AG10803 (cell line): Measurements from ENCODE around the gene CDC42BPB.

Experiments used
- DNase-seq: peaks from one replicate; pipeline ENCODE4 v3.0.0; 2010; ENCODE audit warnings: low read depth
- H3K4me3 ChIP-seq: 2 replicates; pipeline ENCODE4 v1.5.1; 2011; ENCODE audit warnings: mild to moderate bottlenecking, low read length, control low read depth
- CTCF ChIP-seq: conservative IDR thresholded peaks from 2 replicates; pipeline ENCODE4 v1.5.1; 2011; ENCODE audit warnings: mild to moderate bottlenecking, low read length, control low read depth, inconsistent platforms

Gene CDC42BPB

GRCh38 chr14:102924632-102925588, 132.4 kb downstream of the CDC42BPB start:
- peak; percentile 14; the same call in 1 of the 2 replicates for TF ChIP-seq CTCF
- no peak overlapping the region for H3K4me3 ChIP-seq
- no peak for DNase-seq

GRCh38 chr14:102923925-102924486, 133.3 kb downstream of the CDC42BPB start:
- TF ChIP-seq CTCF: no peak
- no peak overlapping the region for H3K4me3 ChIP-seq
- DNase-seq: no peak

- no peak for TF ChIP-seq CTCF
- no peak for DNase-seq
- peak overlapping the region; percentile 17; the same call in 1 of the 2 replicates for H3K4me3 ChIP-seq
These were observed 134.0 kb downstream of the CDC42BPB start for GRCh38 chr14:102923201-102923924.

- H3K4me3 ChIP-seq: peak within 1 kb of the TSS; percentile 17; the same call in 1 of the 2 replicates
- no peak for TF ChIP-seq CTCF
- no peak for DNase-seq
These were observed 134.7 kb downstream of the CDC42BPB start, which contains the start of gene AMN for GRCh38 chr14:102922490-102923200. TSS of gene AMN (plus strand) at chr14:102922663. CDS start at chr14:102922689, 26 bp downstream.

GRCh38 chr14:102920998-102921304, 136.4 kb downstream of the CDC42BPB start:
- TF ChIP-seq CTCF: no peak
- DNase-seq: no peak
- H3K4me3 ChIP-seq: no peak overlapping the region

- no peak for DNase-seq
- no peak overlapping the region for H3K4me3 ChIP-seq
- no peak for TF ChIP-seq CTCF
These were observed 136.9 kb downstream of the CDC42BPB start for GRCh38 chr14:102920273-102920997.
